Measurements from ENCODE around the gene ING4.

DNA sequence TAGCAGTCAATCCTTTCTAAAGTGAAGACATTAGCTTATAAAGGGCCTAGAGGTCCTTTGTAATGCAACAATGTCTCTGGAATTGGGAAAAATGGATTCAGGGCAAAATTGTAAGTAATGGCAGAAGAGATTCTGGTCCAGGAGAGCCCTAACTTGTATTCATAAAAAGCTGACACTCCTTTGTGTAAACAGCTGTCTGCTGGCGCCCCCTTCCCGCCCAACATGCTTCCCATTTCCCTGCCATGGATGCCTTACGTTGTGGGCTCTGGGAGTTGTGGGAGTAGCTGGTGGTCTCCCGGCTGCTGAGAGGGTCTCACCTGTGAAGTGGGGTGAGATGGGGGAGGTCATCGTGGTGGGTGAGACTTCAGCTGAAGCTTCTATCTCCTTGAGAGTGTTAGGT, 18.0 kb downstream of the ING4 start:
- TF ChIP-seq, protein P1, sequence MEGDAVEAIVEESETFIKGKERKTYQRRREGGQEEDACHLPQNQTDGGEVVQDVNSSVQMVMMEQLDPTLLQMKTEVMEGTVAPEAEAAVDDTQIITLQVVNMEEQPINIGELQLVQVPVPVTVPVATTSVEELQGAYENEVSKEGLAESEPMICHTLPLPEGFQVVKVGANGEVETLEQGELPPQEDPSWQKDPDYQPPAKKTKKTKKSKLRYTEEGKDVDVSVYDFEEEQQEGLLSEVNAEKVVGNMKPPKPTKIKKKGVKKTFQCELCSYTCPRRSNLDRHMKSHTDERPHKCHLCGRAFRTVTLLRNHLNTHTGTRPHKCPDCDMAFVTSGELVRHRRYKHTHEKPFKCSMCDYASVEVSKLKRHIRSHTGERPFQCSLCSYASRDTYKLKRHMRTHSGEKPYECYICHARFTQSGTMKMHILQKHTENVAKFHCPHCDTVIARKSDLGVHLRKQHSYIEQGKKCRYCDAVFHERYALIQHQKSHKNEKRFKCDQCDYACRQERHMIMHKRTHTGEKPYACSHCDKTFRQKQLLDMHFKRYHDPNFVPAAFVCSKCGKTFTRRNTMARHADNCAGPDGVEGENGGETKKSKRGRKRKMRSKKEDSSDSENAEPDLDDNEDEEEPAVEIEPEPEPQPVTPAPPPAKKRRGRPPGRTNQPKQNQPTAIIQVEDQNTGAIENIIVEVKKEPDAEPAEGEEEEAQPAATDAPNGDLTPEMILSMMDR (IDR thresholded peaks at IDR 0.05) = no peak
- TF ChIP-seq SMC3 (IDR thresholded peaks at IDR 0.05) = no peak
- TF ChIP-seq, protein P2, sequence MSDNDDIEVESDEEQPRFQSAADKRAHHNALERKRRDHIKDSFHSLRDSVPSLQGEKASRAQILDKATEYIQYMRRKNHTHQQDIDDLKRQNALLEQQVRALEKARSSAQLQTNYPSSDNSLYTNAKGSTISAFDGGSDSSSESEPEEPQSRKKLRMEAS (IDR thresholded peaks at IDR 0.05) = no peak
- no peak for TF ChIP-seq TP53 (CRISPR knock-in tag; IDR thresholded peaks at IDR 0.05)
- TF ChIP-seq, protein P3, sequence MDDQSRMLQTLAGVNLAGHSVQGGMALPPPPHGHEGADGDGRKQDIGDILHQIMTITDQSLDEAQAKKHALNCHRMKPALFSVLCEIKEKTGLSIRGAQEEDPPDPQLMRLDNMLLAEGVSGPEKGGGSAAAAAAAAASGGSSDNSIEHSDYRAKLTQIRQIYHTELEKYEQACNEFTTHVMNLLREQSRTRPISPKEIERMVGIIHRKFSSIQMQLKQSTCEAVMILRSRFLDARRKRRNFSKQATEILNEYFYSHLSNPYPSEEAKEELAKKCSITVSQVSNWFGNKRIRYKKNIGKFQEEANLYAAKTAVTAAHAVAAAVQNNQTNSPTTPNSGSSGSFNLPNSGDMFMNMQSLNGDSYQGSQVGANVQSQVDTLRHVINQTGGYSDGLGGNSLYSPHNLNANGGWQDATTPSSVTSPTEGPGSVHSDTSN (IDR thresholded peaks at IDR 0.05) = no peak
- TF ChIP-seq GATA3 (IDR thresholded peaks at IDR 0.05; ENCODE audit: borderline replicate concordance) = no peak
- no peak for TF ChIP-seq ESRRA (IDR thresholded peaks at IDR 0.05; ENCODE audit: borderline replicate concordance, low read length)
- TF ChIP-seq KDM1A (IDR thresholded peaks at IDR 0.05; ENCODE audit: low read depth) = no peak
- TF ChIP-seq MAFK (IDR thresholded peaks at IDR 0.05; ENCODE audit: partially characterized antibody) = no peak

All from A549 (cell line).